Measurements from ENCODE around the gene OCA2.

OCA2 gene

GRCh38 chr15:27741226-27741860 lies 357.8 kb downstream of the OCA2 start:
- H3K4me3 ChIP-seq (ENCODE audit: low read depth, low read length) = no peak overlapping the region
- TF ChIP-seq CTCF (IDR thresholded peaks at IDR 0.05; ENCODE audit: borderline replicate concordance, insufficient read depth, low read depth, low read length) = no peak

- no peak for TF ChIP-seq CTCF (IDR thresholded peaks at IDR 0.05; ENCODE audit: borderline replicate concordance, insufficient read depth, low read depth, low read length)
- H3K4me3 ChIP-seq (ENCODE audit: low read depth, low read length) = no peak overlapping the region
These were observed 364.2 kb downstream of the OCA2 start for GRCh38 chr15:27734785-27735495.

GRCh38 chr15:27731776-27732175 lies 367.3 kb downstream of the OCA2 start:
- no peak for TF ChIP-seq CTCF (IDR thresholded peaks at IDR 0.05; ENCODE audit: borderline replicate concordance, insufficient read depth, low read depth, low read length)

GRCh38 chr15:27730868-27731267 lies 368.2 kb downstream of the OCA2 start:
- TF ChIP-seq CTCF (IDR thresholded peaks at IDR 0.05; ENCODE audit: borderline replicate concordance, insufficient read depth, low read depth, low read length) = no peak
- H3K4me3 ChIP-seq (ENCODE audit: low read depth, low read length) = no peak overlapping the region

More at GRCh38 chr15:27731776-27732175, 367.3 kb downstream of the OCA2 start:
- no peak overlapping the region for H3K4me3 ChIP-seq (ENCODE audit: low read depth, low read length)

- no peak overlapping the region for H3K4me3 ChIP-seq (ENCODE audit: low read depth, low read length)
- no peak for TF ChIP-seq CTCF (IDR thresholded peaks at IDR 0.05; ENCODE audit: borderline replicate concordance, insufficient read depth, low read depth, low read length)
These were observed 373.4 kb downstream of the OCA2 start for GRCh38 chr15:27725731-27726130.

- H3K4me3 ChIP-seq (ENCODE audit: low read depth, low read length) = no peak overlapping the region
- TF ChIP-seq CTCF (IDR thresholded peaks at IDR 0.05; ENCODE audit: borderline replicate concordance, insufficient read depth, low read depth, low read length) = no peak
These were observed 375.3 kb downstream of the OCA2 start for GRCh38 chr15:27723821-27724220.

GRCh38 chr15:27722102-27722501 lies 377.0 kb downstream of the OCA2 start:
- no peak overlapping the region for H3K4me3 ChIP-seq (ENCODE audit: low read depth, low read length)
- TF ChIP-seq CTCF (IDR thresholded peaks at IDR 0.05; ENCODE audit: borderline replicate concordance, insufficient read depth, low read depth, low read length) = no peak
